HFF-Myc (cell line): ENCODE measurements around the gene ANKRD27.
"Not testable (repeated sequence)": the region's sequence is repeated elsewhere in the genome, so short reads cannot be mapped to it uniquely, and the experiment has no call there.

Experiments used
- DNase-seq: peaks from one replicate; pipeline ENCODE4 v3.0.0-alpha.2; 2011; ENCODE audit warnings: low read depth; ENCODE audit errors: extremely low read depth
- H3K4me3 ChIP-seq: replicated peaks from 2 replicates; pipeline ENCODE4 v1.5.1; 2011; ENCODE audit warnings: low read depth, mild to moderate bottlenecking, control low read depth, low read length
- CTCF ChIP-seq: IDR thresholded peaks from 2 replicates; pipeline ENCODE4 v1.5.1; 2012; ENCODE audit warnings: mild to moderate bottlenecking, low read depth, low read length, control low read depth; ENCODE audit errors: missing control alignments

ANKRD27 gene

GRCh38 chr19:32662186-32662585 lies 12.8 kb downstream of the ANKRD27 start:
- DNase-seq, result no peak
- no peak overlapping the region for H3K4me3 ChIP-seq
- no peak for TF ChIP-seq CTCF

GRCh38 chr19:32661318-32661717 lies 13.7 kb downstream of the ANKRD27 start:
- no peak for TF ChIP-seq CTCF
- no peak for DNase-seq
- H3K4me3 ChIP-seq, result no peak overlapping the region

- H3K4me3 ChIP-seq, result no peak overlapping the region
- DNase-seq, result no peak
- no peak for TF ChIP-seq CTCF
Observed at GRCh38 chr19:32658527-32658926, 16.5 kb downstream of the ANKRD27 start.

- no peak for DNase-seq
- no peak for TF ChIP-seq CTCF
- H3K4me3 ChIP-seq, result no peak overlapping the region
Observed at GRCh38 chr19:32658075-32658474, 16.9 kb downstream of the ANKRD27 start.

- not testable (repeated sequence) for H3K4me3 ChIP-seq, DNase-seq
Observed at GRCh38 chr19:32656379-32656778, 18.6 kb downstream of the ANKRD27 start.

- no peak overlapping the region for H3K4me3 ChIP-seq
- no peak for DNase-seq
- TF ChIP-seq CTCF, result no peak
Observed at GRCh38 chr19:32653599-32653915, 21.4 kb downstream of the ANKRD27 start.

- H3K4me3 ChIP-seq, result no peak overlapping the region
- TF ChIP-seq CTCF, result no peak
- peak; percentile 22 for DNase-seq
Observed at GRCh38 chr19:32652894-32653598, 21.9 kb downstream of the ANKRD27 start.

- H3K4me3 ChIP-seq, DNase-seq: not testable (repeated sequence)
Observed at GRCh38 chr19:32652331-32652730, 22.6 kb downstream of the ANKRD27 start.
